ENCODE data around the gene TNS3.

The TNS3 gene

DNA sequence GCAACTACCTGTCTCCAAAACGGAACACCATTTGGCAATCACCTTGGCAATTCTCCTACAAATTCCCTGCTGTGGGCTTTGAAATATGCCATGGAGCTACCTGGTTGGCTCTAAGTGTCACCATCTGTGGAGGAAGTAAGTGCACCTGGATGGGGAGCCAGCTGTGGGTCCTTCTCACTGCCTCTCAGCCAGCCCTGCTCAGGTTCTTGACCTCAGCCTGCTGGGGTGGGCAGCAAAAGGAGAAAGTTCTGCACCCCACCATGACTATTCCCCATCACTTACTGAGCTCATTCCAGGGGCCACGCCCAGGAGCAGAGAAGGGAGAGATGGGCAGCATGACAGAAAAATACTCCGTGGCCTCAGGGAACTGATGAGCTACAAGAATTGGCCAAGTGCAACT is 158.7 kb downstream of the TNS3 start:
- TF ChIP-seq, protein P1, sequence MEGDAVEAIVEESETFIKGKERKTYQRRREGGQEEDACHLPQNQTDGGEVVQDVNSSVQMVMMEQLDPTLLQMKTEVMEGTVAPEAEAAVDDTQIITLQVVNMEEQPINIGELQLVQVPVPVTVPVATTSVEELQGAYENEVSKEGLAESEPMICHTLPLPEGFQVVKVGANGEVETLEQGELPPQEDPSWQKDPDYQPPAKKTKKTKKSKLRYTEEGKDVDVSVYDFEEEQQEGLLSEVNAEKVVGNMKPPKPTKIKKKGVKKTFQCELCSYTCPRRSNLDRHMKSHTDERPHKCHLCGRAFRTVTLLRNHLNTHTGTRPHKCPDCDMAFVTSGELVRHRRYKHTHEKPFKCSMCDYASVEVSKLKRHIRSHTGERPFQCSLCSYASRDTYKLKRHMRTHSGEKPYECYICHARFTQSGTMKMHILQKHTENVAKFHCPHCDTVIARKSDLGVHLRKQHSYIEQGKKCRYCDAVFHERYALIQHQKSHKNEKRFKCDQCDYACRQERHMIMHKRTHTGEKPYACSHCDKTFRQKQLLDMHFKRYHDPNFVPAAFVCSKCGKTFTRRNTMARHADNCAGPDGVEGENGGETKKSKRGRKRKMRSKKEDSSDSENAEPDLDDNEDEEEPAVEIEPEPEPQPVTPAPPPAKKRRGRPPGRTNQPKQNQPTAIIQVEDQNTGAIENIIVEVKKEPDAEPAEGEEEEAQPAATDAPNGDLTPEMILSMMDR (conservative IDR thresholded peaks at IDR 0.05; ENCODE audit: low read depth, low read length): no peak
- no peak for DNase-seq (ENCODE audit: low read depth)
- no peak overlapping the region for H3K4me3 ChIP-seq (ENCODE audit: low read depth, low read length)

DNA sequence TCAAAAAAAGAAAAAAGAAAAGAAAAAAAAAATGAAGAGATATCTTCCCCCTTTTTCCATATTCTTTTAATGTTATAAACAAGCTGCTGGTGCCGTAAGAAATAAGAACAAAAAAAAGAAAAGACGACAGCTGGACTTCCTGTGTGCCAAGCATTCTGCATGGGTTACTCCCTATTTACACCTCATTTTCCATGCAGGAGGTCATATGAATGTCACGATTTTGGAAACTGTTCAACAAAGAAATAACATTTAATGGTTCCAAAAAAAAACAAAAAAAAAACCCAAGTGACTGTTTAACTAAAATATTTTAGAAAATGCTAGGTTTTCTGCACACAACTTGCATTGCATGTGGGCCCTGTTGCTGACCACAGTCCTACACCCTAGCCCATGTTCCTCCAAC is 159.3 kb downstream of the TNS3 start:
- no peak for DNase-seq (ENCODE audit: low read depth)
- TF ChIP-seq, protein P1 (conservative IDR thresholded peaks at IDR 0.05; ENCODE audit: low read depth, low read length): no peak
- H3K4me3 ChIP-seq (ENCODE audit: low read depth, low read length): no peak overlapping the region

DNA sequence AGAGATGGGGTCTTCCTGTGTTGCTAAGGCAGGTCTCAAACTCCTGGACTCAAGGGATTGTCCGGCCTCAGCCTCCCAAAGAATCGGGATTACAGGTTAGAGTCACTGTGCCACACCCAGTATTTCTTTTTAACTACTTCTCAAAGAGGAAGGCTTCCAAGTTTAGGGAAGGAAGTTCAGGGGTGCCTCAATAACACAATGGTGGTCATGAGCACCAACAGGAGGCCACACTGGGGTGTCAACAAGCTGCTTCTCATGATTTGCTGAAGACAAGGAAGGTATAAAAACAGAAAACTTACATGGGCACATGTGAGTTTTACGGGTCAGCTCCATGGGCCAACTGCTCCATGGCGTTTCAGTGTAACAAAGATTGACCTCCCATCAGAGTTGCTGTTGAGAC is 160.5 kb downstream of the TNS3 start:
- DNase-seq (ENCODE audit: low read depth): no peak
- no peak overlapping the region for H3K4me3 ChIP-seq (ENCODE audit: low read depth, low read length)
- TF ChIP-seq, protein P1 (conservative IDR thresholded peaks at IDR 0.05; ENCODE audit: low read depth, low read length): no peak

DNA sequence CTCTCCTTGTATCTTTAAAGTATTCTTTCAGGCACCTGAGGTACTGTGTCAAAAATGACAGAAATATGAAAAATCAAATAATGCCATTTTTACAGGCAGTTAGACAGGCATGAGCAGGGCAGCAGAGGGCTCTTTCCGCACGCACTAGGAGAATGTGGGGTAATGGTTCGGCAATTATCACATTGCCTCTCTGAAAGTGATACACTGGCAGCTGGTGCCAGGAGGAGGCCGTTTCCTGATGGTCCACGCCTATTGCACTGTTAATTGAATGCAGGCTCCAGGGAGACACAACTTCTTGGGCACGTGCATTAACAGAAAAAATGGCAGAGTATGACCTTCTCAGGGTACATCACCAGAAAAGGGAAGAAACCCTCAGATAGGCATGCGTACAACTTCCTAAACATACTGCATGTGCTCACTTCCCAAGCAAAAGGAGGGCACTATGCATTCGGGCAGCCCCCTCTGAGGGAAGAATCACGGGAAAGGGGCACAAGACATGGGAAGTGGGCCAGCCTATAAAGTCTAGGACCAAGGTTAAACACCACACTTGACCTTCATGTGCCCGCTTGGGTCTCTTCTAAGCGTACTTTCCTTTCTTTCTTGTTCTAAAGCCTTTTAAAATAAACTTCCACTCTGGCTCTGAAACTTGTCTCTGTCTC is 161.7 kb downstream of the TNS3 start:
- DNase-seq (ENCODE audit: low read depth): no peak
- no peak overlapping the region for H3K4me3 ChIP-seq (ENCODE audit: low read depth, low read length)
- TF ChIP-seq, protein P1 (conservative IDR thresholded peaks at IDR 0.05; ENCODE audit: low read depth, low read length): no peak

DNA sequence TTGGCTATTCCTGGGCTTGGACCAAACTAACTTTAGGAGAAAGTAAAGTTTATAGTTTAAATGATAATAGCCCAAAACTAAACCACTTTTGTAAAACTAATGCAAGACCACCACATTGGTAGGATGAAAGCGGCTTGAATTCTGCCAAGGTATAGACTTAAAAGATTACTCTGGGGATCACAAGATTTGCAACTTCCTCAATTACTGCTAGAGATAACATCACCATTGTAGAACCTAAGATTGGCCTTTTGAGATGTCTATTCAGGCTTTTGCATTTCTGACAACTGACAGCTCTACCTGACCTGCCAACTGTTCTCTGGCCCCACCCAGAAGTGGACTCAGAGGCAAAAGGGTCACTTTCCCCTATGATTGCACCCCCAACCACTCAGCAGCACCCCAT is 162.4 kb downstream of the TNS3 start:
- no peak for DNase-seq (ENCODE audit: low read depth)
- H3K4me3 ChIP-seq (ENCODE audit: low read depth, low read length): no peak overlapping the region
- TF ChIP-seq, protein P1 (conservative IDR thresholded peaks at IDR 0.05; ENCODE audit: low read depth, low read length): no peak

DNA sequence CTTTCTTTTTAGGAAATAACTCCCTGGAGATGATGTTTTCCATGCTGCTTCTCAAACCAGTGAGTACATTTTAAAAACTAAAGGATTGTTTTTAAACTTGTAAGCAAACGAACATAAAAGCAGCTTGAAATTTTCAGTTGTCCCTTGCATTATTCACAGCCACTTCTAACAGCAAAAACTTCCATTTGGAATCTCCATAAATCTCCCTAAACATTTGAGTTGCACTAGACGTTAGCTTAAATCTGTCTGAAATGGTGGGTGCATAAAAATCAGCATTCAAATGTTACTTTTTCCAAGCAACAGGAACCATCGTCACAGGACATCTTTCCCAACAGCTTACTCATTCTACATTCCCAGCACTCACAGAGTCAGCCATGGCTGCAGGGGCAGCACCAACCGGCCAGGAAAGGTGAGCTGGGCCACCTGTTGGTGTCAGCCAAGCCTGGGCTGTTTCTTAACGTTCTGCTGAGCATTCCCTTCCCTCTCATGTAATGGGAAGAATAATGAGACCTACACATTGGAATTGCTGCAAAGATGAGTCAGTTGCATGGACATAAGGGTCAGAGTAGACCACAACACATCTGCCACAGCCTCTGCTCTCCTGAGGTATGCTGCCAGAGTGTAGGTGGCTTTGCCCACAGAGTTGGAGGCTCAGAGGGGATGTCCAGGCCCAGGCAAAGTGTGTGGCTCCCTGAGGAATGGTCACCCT is 163.2 kb downstream of the TNS3 start:
- TF ChIP-seq, protein P1 (conservative IDR thresholded peaks at IDR 0.05; ENCODE audit: low read depth, low read length): no peak
- no peak overlapping the region for H3K4me3 ChIP-seq (ENCODE audit: low read depth, low read length)
- peak; percentile 75 for DNase-seq (ENCODE audit: low read depth)

Data from choroid plexus epithelial cell (primary cell).